Pancreas (tissue), 10 donors: ENCODE measurements around the gene NFYC. TPM values are rescaled to one million over a fixed set of nuclear protein-coding genes. Genes with fewer than 3 reads are reported as not detected.

Experiments used
- ATAC-seq, 4 donors: fragments of 200-7000 bp; cut with Tn5 transposase; one replicate each; pipeline versions ENCODE4 v1.8.0 to v1.9.1; 2020; ENCODE audit warnings: mild to moderate bottlenecking in 4 of 4, moderate library complexity in 4 of 4
- DNase-seq, 6 donors: peaks; one replicate each; pipeline ENCODE4 v3.0.0-alpha.2; 2020
- FAIRE-seq: peaks from 2 replicates; lab custom pipeline; 2012; peaks lifted over from hg19 to GRCh38; lab: Jason Lieb, UNC
- H3K27ac ChIP-seq, 4 donors: fragments of 200-600 bp; sonication (generic); 1 replicate in 3 of 4; 2 replicates in 1 of 4; pipeline versions ENCODE4 v1.5.0 to v1.8.0; 2020
- H3K27me3 ChIP-seq, 4 donors: fragments of 200-600 bp; one replicate each; pipeline ENCODE4 v1.8.0; 2021
- H3K36me3 ChIP-seq, 3 donors: fragments of 200-600 bp; sonication (generic) in 1 of 3; one replicate each; pipeline versions ENCODE4 v1.5.0 to v1.8.0; 2020 to 2021
- H3K4me1 ChIP-seq, 3 donors: fragments of 200-600 bp; one replicate each; pipeline ENCODE4 v1.8.0; 2021
- H3K4me3 ChIP-seq, 4 donors: fragments of 200-600 bp; sonication (generic) in 2 of 4; one replicate each; pipeline versions ENCODE4 v1.5.0 to v1.8.0; 2020 to 2021
- H3K9me3 ChIP-seq, 4 donors: fragments of 200-600 bp; one replicate each; pipeline ENCODE4 v1.8.0; 2021
- WGBS, 2 donors: extraction: QIAGEN DNeasy Blood & Tissue Kit; methylation state at CpG; one replicate each; pipeline ENCODE4 v1.1.7; 2013; 5-methylcytosine and 5-hydroxymethylcytosine counted together
- intact Hi-C, 3 donors: fragments of 100-400 bp; cut with DNase I; formaldehyde crosslinking; loops; one replicate each; pipeline versions ENCODE4 v1.11.1 to v1.14.2; 2022
- polyA plus RNA-seq, 2 donors: library from polyadenylated mRNA; stranded (reverse); fragments of 200-250 nt; gene quantifications; one replicate each; pipeline ENCODE4 v1.2.3, GENCODE V29; 2013
- total RNA-seq, 6 donors: library from RNA; stranded (reverse); fragmentation: NEBNext Ultra II Directional in 4 of 6; extraction: Animal tissue kit (Norgen Biotek cat#: 25700) in 4 of 6; gene quantifications; one replicate each; pipeline versions ENCODE4 v1.2.1 to v1.2.4, GENCODE V29; 2021 to 2023
- TF ChIP-seq, protein P1 (sequence below), 4 donors: fragments of 200-600 bp; sonication (generic) in 3 of 4; IDR thresholded peaks; one replicate each; pipeline versions ENCODE4 v1.5.0 to v1.8.0; 2021; ENCODE audit warnings: antibody characterized with exemption in 4 of 4
- donor health status: healthy with polysubstance abuse.
- donor health status: DM: no; HTN: no; CAD: no; lungs with moderate emphysema.
- donor health status: DM: no; HTN: no; CAD: no.
- donor health status: control.
- donor health status: control.
- donor health status: Bipolar disorder and iron deficiency.
- donor health status: DM: yes; HTN: yes; CAD: no.
- donor health status: DM: no; HTN: no; CAD: no.
- donor health status: DM: no; HTN: no; CAD: no.
- donor health status: DM: yes; HTN: yes; CAD: no.

Gene NFYC
- total and polyA plus RNA-seq, 8 donors, result 21.3 to 39.6 (median 28.2) TPM

- Histone ChIP-seq H3K9me3 (no peaks in the 10 kb centered on the region), H3K36me3 (no peaks in the 10 kb centered on the region), H3K4me1 (no peaks in the 10 kb centered on the region), H3K27me3 (no peaks in the 10 kb centered on the region), H3K27ac (no peak overlapping the region), H3K4me3 (no peak overlapping the region)
- 68 to 69% methylated on average over 3 of the region's 3 CpGs for WGBS, 2 donors
- no peak for FAIRE-seq
- DNase-seq, result no peak
- TF ChIP-seq, protein P1, sequence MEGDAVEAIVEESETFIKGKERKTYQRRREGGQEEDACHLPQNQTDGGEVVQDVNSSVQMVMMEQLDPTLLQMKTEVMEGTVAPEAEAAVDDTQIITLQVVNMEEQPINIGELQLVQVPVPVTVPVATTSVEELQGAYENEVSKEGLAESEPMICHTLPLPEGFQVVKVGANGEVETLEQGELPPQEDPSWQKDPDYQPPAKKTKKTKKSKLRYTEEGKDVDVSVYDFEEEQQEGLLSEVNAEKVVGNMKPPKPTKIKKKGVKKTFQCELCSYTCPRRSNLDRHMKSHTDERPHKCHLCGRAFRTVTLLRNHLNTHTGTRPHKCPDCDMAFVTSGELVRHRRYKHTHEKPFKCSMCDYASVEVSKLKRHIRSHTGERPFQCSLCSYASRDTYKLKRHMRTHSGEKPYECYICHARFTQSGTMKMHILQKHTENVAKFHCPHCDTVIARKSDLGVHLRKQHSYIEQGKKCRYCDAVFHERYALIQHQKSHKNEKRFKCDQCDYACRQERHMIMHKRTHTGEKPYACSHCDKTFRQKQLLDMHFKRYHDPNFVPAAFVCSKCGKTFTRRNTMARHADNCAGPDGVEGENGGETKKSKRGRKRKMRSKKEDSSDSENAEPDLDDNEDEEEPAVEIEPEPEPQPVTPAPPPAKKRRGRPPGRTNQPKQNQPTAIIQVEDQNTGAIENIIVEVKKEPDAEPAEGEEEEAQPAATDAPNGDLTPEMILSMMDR (IDR thresholded peaks at IDR 0.05), result no peak
- intact Hi-C loops, result no loop called here
- no peak for ATAC-seq
These were observed 116.5 kb downstream of the NFYC start for GRCh38 chr1:40808002-40808401.

- Histone ChIP-seq H3K36me3 (no peaks in the 10 kb centered on the region), H3K4me3 (no peak overlapping the region), H3K27ac (no peak overlapping the region), H3K9me3 (no peaks in the 10 kb centered on the region), H3K4me1 (no peaks in the 10 kb centered on the region), H3K27me3 (no peaks in the 10 kb centered on the region)
- intact Hi-C loops, result no loop called here
- FAIRE-seq (no peak), DNase-seq (no peak), ATAC-seq (no peak)
- TF ChIP-seq, protein P1 (IDR thresholded peaks at IDR 0.05), result no peak
- 77 to 80% methylated on average over 3 of the region's 3 CpGs for WGBS, 2 donors
These were observed 116.9 kb downstream of the NFYC start for GRCh38 chr1:40808444-40808843.

- DNase-seq (no peak), FAIRE-seq (no peak), ATAC-seq (peak in 1 of 4 donors; percentile 15)
- Histone ChIP-seq H3K27ac (no peak overlapping the region), H3K27me3 (no peaks in the 10 kb centered on the region), H3K36me3 (no peaks in the 10 kb centered on the region), H3K4me1 (no peaks in the 10 kb centered on the region), H3K4me3 (no peak overlapping the region), H3K9me3 (no peaks in the 10 kb centered on the region)
- TF ChIP-seq, protein P1 (IDR thresholded peaks at IDR 0.05), result no peak
- WGBS, 2 donors, result 56 to 63% methylated on average over 6 of the region's 6 CpGs
- intact Hi-C loops, result no loop called here
These were observed 117.4 kb downstream of the NFYC start for GRCh38 chr1:40808909-40809308.

GRCh38 chr1:40810927-40811326, 119.4 kb downstream of the NFYC start:
- 81 to 83% methylated on average over 5 of the region's 5 CpGs for WGBS, 2 donors
- H3K4me3 ChIP-seq, result no peak overlapping the region
- no peak for FAIRE-seq
- no peaks in the 10 kb centered on the region for H3K36me3 ChIP-seq
- ATAC-seq, result no peak
- H3K27me3 ChIP-seq, result no peaks in the 10 kb centered on the region
- H3K9me3 ChIP-seq, result no peaks in the 10 kb centered on the region
- H3K4me1 ChIP-seq, result no peaks in the 10 kb centered on the region
- intact Hi-C loops, result no loop called here
- H3K27ac ChIP-seq, result no peak overlapping the region
- no peak for DNase-seq
- TF ChIP-seq, protein P1 (IDR thresholded peaks at IDR 0.05), result no peak

DNA sequence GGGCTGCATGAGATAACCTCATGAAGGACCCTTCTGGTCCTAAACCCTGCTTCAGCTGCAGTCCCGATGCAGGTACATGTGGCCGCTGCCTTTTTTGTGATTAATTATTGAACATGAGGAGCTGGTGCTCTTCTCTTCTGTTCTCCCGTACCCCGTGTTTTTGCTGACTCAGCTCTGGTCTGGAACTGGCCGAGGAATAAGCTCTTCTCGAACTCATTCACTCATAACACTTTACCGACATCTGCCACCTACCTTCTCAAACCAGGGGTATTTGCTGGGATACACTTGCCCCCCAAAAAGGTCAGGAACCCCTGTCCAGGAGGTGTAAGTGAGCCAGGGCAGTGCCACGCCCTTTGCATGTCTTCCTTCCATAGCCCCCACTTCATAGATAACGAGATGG, 123.9 kb downstream of the NFYC start:
- 68% methylated on average over 9 of the region's 9 CpGs for WGBS, 2 donors

More for the DNA sequence above, 123.9 kb downstream of the NFYC start:
- Histone ChIP-seq H3K27ac (no peak overlapping the region), H3K36me3 (no peaks in the 10 kb centered on the region), H3K9me3 (no peaks in the 10 kb centered on the region), H3K4me1 (no peaks in the 10 kb centered on the region), H3K4me3 (no peak overlapping the region), H3K27me3 (no peaks in the 10 kb centered on the region)
- DNase-seq (no peak), ATAC-seq (no peak), FAIRE-seq (no peak)
- TF ChIP-seq, protein P1 (IDR thresholded peaks at IDR 0.05), result no peak
- intact Hi-C loops, result no loop called here
